K562 (cell line): ENCODE measurements around the gene CSAD.

ENCODE experiments used
- BRF1 ChIP-seq: IDR thresholded peaks from 3 replicates; pipeline ENCODE4 v1.6.1; 2011; ENCODE audit warnings: borderline replicate concordance, mild to moderate bottlenecking; ENCODE audit not compliant: insufficient read length; ENCODE audit errors: extremely low read depth
- CBX8 ChIP-seq: fragments of 200-600 bp; sonication (generic); IDR thresholded peaks from 2 replicates; pipeline ENCODE4 v1.6.1; 2012; ENCODE audit warnings: borderline replicate concordance, mixed run types, low read depth, mild to moderate bottlenecking, moderate library complexity, mixed read lengths, low read length, control low read depth, inconsistent platforms; ENCODE audit not compliant: poor library complexity, severe bottlenecking; ENCODE audit errors: extremely low read depth
- CXXC5 ChIP-seq: fragments of 250-450 bp; sonication (Bioruptor Pico); IDR thresholded peaks from 2 replicates; pipeline ENCODE4 v1.8.0; 2022; ENCODE audit warnings: inconsistent platforms, mild to moderate bottlenecking, moderate library complexity
- HMG20A ChIP-seq: fragments of 450-650 bp; formaldehyde crosslinking; conservative IDR thresholded peaks from 2 replicates; pipeline ENCODE4 v1.4.0; 2020; ENCODE audit warnings: mild to moderate bottlenecking, mixed read lengths
- NR1H2 ChIP-seq: sonication (generic); formaldehyde crosslinking; IDR thresholded peaks from 2 replicates; pipeline ENCODE4 v1.4.0; 2020; ENCODE audit warnings: mild to moderate bottlenecking, missing genetic modification reagents
- POLR2A ChIP-seq: fragments of 450-650 bp; conservative IDR thresholded peaks from 2 replicates; pipeline ENCODE4 v1.6.1; 2016
- PRPF4 ChIP-seq: fragments of 200-400 bp; formaldehyde crosslinking; IDR thresholded peaks from one replicate; pipeline ENCODE4 v1.6.1; 2017; ENCODE audit warnings: low read length, low read depth, mild to moderate bottlenecking; ENCODE audit not compliant: insufficient read depth, poor library complexity, severe bottlenecking
- TARDBP ChIP-seq: fragments of 450-650 bp; IDR thresholded peaks from 2 replicates; pipeline ENCODE4 v1.6.1; 2016
- TF ChIP-seq, protein P1 (sequence below), 3 experiments: IDR thresholded peaks in 2 of 3; conservative IDR thresholded peaks in 1 of 3; 2 replicates each; pipeline ENCODE4 v1.5.1; 2011 to 2012; ENCODE audit warnings: low read length in 3 of 3, mild to moderate bottlenecking in 3 of 3, control low read depth in 2 of 3, improper control_type of control experiment in 1 of 3, inconsistent platforms in 1 of 3, low read depth in 1 of 3, mixed read lengths in 1 of 3, moderate library complexity in 1 of 3; ENCODE audit not compliant: insufficient read depth in 2 of 3

DNA sequence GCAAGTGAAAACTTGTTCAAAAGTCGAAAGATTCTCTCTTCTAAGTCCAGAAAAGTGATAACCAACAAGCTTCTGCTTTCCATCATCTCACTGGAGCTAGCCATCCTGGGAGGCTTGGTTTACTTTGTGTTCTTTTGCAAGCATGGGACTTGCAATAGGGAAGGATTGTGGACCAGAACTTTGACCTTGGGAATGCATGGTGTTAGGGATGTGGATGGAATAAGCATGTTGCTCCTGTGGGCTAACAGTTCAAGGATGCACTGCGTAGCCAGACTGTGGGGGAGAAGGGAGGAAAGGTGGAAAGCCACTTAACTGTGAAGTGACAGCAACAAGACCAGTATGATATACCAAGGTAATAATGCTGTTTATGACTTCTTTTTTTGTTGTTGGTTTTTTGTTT, 48.9 kb downstream of the CSAD start:
- TF ChIP-seq TARDBP, result no peak
- TF ChIP-seq POLR2A, result no peak
- no peak for TF ChIP-seq PRPF4
- no peak for TF ChIP-seq CBX8
- TF ChIP-seq HMG20A (CRISPR knock-in tag), result no peak
- TF ChIP-seq, protein P1, sequence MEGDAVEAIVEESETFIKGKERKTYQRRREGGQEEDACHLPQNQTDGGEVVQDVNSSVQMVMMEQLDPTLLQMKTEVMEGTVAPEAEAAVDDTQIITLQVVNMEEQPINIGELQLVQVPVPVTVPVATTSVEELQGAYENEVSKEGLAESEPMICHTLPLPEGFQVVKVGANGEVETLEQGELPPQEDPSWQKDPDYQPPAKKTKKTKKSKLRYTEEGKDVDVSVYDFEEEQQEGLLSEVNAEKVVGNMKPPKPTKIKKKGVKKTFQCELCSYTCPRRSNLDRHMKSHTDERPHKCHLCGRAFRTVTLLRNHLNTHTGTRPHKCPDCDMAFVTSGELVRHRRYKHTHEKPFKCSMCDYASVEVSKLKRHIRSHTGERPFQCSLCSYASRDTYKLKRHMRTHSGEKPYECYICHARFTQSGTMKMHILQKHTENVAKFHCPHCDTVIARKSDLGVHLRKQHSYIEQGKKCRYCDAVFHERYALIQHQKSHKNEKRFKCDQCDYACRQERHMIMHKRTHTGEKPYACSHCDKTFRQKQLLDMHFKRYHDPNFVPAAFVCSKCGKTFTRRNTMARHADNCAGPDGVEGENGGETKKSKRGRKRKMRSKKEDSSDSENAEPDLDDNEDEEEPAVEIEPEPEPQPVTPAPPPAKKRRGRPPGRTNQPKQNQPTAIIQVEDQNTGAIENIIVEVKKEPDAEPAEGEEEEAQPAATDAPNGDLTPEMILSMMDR (IDR thresholded peaks at IDR 0.05 in 2 of 3, conservative IDR thresholded peaks at IDR 0.05 in 1 of 3; ENCODE audit: insufficient read depth in 2 of 3, low read depth in 1 of 3, low read length in 3 of 3), result no peak
- no peak for TF ChIP-seq BRF1
- TF ChIP-seq NR1H2, result no peak
- TF ChIP-seq CXXC5 (CRISPR knock-in tag), result no peak
